ENCODE results near the gene INPP5B. TPM values are rescaled to one million over a fixed set of nuclear protein-coding genes. Genes with fewer than 3 reads are reported as not detected.
"Not testable (repeated sequence)": the region's sequence is repeated elsewhere in the genome, so short reads cannot be mapped to it uniquely, and the experiment has no call there.

Gene INPP5B
- total RNA-seq, 1 experiment from 2014 or later: 35.9 TPM

GRCh38 chr1:37901191-37901892 is 45.5 kb downstream of the INPP5B start:
- DNase-seq (ENCODE audit: low read depth, low spot score): no peak
- in situ Hi-C loops (cut with HindIII; ENCODE audit: low pct_unique_long_range_greater_than_20kb, low sequenced_read_pairs): no loop called here

DNA sequence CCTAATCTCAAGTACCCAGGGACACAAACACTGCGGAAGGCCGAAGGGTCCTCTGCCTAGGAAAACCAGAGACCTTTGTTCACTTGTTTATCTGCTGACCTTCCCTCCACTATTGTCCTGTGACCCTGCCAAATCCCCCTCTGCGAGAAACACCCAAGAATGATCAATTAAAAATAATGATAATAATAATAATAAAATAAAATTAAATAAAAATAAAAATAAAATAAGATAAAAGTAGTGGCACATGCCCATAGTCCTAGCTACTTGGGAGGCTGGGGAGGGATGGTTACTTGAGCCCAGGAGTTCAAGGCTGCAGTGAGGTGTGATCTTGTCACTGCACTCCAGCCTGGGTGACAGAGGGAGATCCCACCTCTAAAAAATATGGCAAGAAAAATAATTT is 49.3 kb downstream of the INPP5B start:
- in situ Hi-C loops (cut with HindIII; ENCODE audit: low pct_unique_long_range_greater_than_20kb, low sequenced_read_pairs); DNase-seq (ENCODE audit: low read depth, low spot score): not testable (repeated sequence)

DNA sequence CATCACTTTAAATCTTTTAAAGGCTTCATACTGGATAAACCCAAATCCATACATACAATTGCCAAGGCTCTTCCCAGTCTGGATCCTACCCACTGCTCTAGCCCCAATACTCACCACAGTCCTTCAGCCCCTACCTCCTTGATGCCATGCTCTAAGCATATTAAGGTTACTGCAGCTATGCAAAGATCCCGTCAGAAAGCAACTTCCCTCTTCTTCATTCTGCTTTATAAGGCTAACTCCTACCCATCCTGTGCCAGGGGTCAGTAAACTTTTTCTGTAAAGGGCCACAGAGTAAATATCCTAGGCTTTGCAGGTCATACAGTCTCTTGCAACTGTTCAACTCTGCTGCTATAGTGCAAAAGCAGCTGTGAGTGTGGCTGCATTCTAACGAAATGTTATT is 53.2 kb downstream of the INPP5B start:
- no peak for DNase-seq (ENCODE audit: low read depth, low spot score)
- in situ Hi-C loops (cut with HindIII; ENCODE audit: low pct_unique_long_range_greater_than_20kb, low sequenced_read_pairs): no loop called here

- no peak for DNase-seq (ENCODE audit: low read depth, low spot score)
- in situ Hi-C loops (cut with HindIII; ENCODE audit: low pct_unique_long_range_greater_than_20kb, low sequenced_read_pairs): no loop called here
Measured at GRCh38 chr1:37892151-37893047, 54.5 kb downstream of the INPP5B start.

DNA sequence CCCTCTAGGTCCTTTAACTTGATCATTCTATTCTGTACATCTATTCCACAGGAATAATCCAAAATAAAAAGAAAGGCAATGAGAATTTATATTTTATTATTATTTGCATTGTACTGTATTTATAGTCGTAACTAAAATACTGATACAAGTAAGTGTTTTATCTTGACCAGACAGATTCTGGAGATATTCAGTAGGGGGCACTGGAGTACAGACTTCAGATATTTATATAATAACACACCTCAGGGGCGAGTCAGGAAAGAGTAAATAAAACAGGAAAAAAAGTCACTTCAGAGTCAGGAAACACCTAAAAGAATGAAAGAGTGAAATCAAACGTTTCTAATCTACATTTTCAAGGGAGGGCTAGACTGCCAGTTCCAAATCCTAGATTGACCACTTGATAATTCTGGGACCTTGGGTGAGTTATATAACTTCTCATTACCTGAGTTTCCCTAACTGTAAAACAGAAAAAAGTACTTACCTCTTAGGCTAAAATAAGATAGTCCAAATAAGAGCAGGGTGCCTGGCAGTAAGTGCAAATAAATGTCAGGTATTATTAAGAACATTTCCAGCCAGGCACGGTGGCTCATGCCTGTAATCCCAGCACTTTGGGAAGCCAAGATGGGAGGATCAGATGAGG is 56.4 kb downstream of the INPP5B start:
- in situ Hi-C loops (cut with HindIII; ENCODE audit: low pct_unique_long_range_greater_than_20kb, low sequenced_read_pairs): no loop called here
- peak; percentile 53 for DNase-seq (ENCODE audit: low read depth, low spot score)

- in situ Hi-C loops (cut with HindIII; ENCODE audit: low pct_unique_long_range_greater_than_20kb, low sequenced_read_pairs): no loop called here
- DNase-seq (ENCODE audit: low read depth, low spot score): no peak
Measured at GRCh38 chr1:37888022-37888700, 58.7 kb downstream of the INPP5B start.

- in situ Hi-C loops (cut with HindIII; ENCODE audit: low pct_unique_long_range_greater_than_20kb, low sequenced_read_pairs): no loop called here
- no peak for DNase-seq (ENCODE audit: low read depth, low spot score)
Measured at GRCh38 chr1:37884145-37884544, 62.7 kb downstream of the INPP5B start.

DNA sequence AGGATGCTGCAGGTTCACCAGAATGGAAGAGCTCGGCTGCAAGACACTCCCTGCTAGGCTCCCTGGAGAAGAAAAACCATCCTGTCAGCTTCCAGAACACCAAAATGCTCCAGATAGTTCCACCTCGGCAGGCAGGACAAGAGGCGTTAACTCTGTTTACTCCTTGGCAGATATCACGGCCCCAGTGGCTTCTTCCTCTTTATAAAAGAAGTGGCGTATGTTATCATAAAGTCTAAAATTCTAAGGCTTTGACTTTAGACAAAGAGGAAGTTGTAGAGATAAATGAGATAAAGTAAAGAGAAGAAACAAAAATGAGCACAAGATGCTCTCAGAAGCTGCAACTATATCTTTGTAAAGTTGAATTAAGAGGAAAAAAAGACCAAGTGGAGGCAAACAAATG is 63.2 kb downstream of the INPP5B start:
- no peak for DNase-seq (ENCODE audit: low read depth, low spot score)
- in situ Hi-C loops (cut with HindIII; ENCODE audit: low pct_unique_long_range_greater_than_20kb, low sequenced_read_pairs): no loop called here

- in situ Hi-C loops (cut with HindIII; ENCODE audit: low pct_unique_long_range_greater_than_20kb, low sequenced_read_pairs): no loop called here
- DNase-seq (ENCODE audit: low read depth, low spot score): no peak
Measured at GRCh38 chr1:37879865-37880264, 67.0 kb downstream of the INPP5B start.

DNA sequence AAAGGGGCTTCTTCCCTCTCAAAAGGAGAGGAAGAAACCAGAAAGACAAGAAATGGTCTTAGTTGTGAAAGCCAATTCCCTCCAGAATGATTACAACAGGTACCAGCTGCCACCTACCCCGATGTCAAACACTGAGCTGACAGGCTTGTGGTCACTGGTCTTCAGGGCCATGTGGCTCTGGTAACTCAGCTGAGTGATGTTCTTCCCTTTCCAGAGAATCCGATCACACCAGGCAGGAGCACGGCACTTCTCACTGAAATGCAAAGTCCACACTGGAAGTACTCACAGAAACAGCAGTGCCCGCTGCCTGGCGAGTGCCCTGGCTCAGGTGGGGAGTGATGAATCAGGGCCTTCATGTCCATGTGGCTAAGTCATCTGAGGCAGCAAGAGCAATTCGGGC is 68.8 kb downstream of the INPP5B start:
- DNase-seq (ENCODE audit: low read depth, low spot score): no peak
- in situ Hi-C loops (cut with HindIII; ENCODE audit: low pct_unique_long_range_greater_than_20kb, low sequenced_read_pairs): no loop called here

DNA sequence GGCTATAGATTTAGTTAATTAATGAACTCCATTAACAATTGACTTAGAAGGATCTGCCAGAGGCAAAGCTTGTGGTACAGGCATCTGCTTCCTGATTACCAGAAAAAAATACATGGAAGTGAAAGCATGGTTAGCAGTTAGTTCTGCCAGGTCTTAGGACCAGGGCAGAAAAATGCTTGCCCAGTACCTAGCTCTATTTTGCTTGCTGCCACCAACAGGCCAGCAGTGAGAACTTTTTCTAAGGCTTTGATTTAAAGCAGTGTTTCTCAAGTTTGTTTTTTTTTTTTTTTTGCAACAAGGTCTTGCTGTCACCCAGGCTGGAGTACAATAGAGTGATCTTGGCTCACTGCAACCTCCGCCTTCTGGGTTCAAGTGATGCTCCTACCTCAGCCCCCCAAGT is 71.0 kb downstream of the INPP5B start:
- in situ Hi-C loops (cut with HindIII; ENCODE audit: low pct_unique_long_range_greater_than_20kb, low sequenced_read_pairs): no loop called here
- peak; percentile 49 for DNase-seq (ENCODE audit: low read depth, low spot score)

GRCh38 chr1:37872692-37873091 is 74.2 kb downstream of the INPP5B start:
- in situ Hi-C loops (cut with HindIII; ENCODE audit: low pct_unique_long_range_greater_than_20kb, low sequenced_read_pairs): no loop called here
- no peak for DNase-seq (ENCODE audit: low read depth, low spot score)

DNA sequence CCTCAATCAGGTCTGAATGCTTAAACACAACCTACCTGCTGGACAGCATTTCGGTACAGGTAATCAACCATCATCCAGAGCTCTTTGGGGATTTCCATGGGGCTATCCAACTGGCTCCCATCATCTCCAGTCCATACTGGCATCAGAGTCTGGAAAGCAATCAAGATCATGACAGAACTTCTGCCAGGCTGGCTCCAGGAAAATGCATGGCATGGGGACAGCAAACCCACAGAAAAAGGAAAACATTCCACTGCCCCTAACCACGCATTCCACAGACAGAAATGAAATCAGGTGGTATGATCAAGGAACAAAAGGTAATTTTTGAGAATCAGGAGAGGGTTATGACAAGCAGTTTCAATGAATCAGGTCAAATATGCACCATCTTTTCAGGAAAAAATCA is 78.4 kb downstream of the INPP5B start:
- DNase-seq (ENCODE audit: low read depth, low spot score): no peak
- in situ Hi-C loops (cut with HindIII; ENCODE audit: low pct_unique_long_range_greater_than_20kb, low sequenced_read_pairs): no loop called here

DNA sequence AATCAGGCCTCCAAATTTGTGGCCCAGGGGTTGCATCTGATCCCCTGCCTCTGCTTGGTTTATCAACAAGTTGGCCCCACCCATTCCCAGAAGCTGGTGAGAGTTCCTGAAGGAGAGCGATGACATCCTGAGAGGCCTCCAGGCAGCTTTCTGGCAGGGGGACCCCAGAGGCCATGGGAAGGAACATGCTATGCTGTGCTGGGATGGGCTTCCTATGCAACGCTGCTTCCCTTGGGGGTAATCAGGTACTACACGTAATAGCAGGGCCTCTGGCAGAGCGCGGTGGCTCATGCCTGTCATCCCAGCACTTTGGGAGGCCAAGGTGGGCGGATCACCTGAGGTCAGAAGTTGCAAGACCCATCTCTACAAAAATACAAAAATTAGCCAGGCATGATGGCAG is 79.1 kb downstream of the INPP5B start:
- no peak for DNase-seq (ENCODE audit: low read depth, low spot score)
- in situ Hi-C loops (cut with HindIII; ENCODE audit: low pct_unique_long_range_greater_than_20kb, low sequenced_read_pairs): no loop called here

GRCh38 chr1:37866491-37866890 is 80.4 kb downstream of the INPP5B start:
- in situ Hi-C loops (cut with HindIII; ENCODE audit: low pct_unique_long_range_greater_than_20kb, low sequenced_read_pairs): no loop called here
- DNase-seq (ENCODE audit: low read depth, low spot score): no peak

DNA sequence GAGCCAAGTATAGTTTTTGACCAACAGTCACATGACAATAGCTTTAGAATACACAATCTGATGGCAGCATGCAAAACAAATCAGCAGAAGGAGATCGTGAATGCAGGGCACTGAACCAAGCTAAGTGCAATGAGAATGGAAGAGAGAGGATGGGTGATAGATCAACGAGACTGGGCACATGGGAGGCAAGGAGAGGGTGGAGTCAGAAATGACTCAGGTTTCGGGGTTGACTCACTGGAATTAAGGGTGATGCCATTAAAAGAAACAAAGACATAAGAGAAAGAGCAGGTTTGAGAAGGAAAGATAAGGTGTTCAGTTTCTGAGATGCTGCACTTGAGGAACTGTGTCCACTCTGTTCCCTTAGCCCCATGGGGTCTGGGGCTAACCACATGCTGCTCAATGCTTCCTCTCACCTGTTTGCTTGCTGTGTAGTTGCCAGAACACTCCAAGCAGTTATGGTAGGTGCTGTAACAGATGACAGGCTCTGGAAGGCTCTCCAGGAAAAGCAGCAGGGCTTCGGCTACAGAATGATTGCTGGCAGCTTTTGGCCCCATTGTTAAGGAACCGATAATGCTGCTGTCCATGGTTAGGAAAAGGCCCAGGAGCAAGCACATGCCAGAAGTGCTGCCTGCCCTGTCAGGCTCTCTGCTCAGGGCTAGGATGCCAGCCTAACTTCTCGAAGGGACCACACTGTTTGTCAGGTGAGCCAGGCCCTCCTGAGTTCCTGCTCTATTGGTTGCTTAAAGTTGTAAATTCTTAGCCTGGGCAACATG is 81.3 kb downstream of the INPP5B start:
- DNase-seq (ENCODE audit: low read depth, low spot score): no peak
- in situ Hi-C loops (cut with HindIII; ENCODE audit: low pct_unique_long_range_greater_than_20kb, low sequenced_read_pairs): no loop called here

- in situ Hi-C loops (cut with HindIII; ENCODE audit: low pct_unique_long_range_greater_than_20kb, low sequenced_read_pairs): no loop called here
- DNase-seq (ENCODE audit: low read depth, low spot score): no peak
Measured at GRCh38 chr1:37862330-37862729, 84.5 kb downstream of the INPP5B start.

Measured in SK-MEL-5 (cell line).